ENCODE data around the gene WNT1.

WNT1 gene

GRCh38 chr12:48946943-48947342 lies 31.2 kb upstream of the WNT1 start:
- TF ChIP-seq EZH2phosphoT487 (IDR thresholded peaks at IDR 0.05; ENCODE audit: borderline replicate concordance, low read length) = no peak
- TF ChIP-seq, protein P1, sequence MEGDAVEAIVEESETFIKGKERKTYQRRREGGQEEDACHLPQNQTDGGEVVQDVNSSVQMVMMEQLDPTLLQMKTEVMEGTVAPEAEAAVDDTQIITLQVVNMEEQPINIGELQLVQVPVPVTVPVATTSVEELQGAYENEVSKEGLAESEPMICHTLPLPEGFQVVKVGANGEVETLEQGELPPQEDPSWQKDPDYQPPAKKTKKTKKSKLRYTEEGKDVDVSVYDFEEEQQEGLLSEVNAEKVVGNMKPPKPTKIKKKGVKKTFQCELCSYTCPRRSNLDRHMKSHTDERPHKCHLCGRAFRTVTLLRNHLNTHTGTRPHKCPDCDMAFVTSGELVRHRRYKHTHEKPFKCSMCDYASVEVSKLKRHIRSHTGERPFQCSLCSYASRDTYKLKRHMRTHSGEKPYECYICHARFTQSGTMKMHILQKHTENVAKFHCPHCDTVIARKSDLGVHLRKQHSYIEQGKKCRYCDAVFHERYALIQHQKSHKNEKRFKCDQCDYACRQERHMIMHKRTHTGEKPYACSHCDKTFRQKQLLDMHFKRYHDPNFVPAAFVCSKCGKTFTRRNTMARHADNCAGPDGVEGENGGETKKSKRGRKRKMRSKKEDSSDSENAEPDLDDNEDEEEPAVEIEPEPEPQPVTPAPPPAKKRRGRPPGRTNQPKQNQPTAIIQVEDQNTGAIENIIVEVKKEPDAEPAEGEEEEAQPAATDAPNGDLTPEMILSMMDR (IDR thresholded peaks at IDR 0.05; ENCODE audit: low read depth, low read length, poor library complexity, severe bottlenecking) = no peak
- no peak overlapping the region for H3K4me2 ChIP-seq (ENCODE audit: low read length)
- H3K79me2 ChIP-seq (ENCODE audit: control insufficient read depth, low read length) = peaks cover 60% of the 10 kb centered on the region
- no peaks in the 10 kb centered on the region for H3K9me2 ChIP-seq (replicated peaks; ENCODE audit: control insufficient read depth, low read length)
- no peaks in the 10 kb centered on the region for H3K4me1 ChIP-seq (ENCODE audit: control insufficient read depth, low read length)
- no peak overlapping the region for H3K27ac ChIP-seq (ENCODE audit: low read depth, low read length)
- no peaks in the 10 kb centered on the region for H3F3A ChIP-seq (ENCODE audit: control insufficient read depth, insufficient read depth)
- H4K20me1 ChIP-seq (ENCODE audit: control insufficient read depth, insufficient read depth, low read depth, low read length) = peaks cover 6% of the 10 kb centered on the region; the same call in 1 of the 2 replicates
- peaks cover 7% of the 10 kb centered on the region for H3K36me3 ChIP-seq (ENCODE audit: control insufficient read depth, low read length)
- no peak overlapping the region for H3K4me3 ChIP-seq (ENCODE audit: low read length)
- H3K9me3 ChIP-seq (ENCODE audit: control insufficient read depth, insufficient read depth, low read length) = no peaks in the 10 kb centered on the region
- no peaks in the 10 kb centered on the region for H3K27me3 ChIP-seq (ENCODE audit: control insufficient read depth, low read length)

- Histone ChIP-seq H3K9me3 (ENCODE audit: control insufficient read depth, insufficient read depth, low read length) (no peaks in the 10 kb centered on the region), H3K4me2 (ENCODE audit: low read length) (no peak overlapping the region), H3K4me1 (ENCODE audit: control insufficient read depth, low read length) (no peaks in the 10 kb centered on the region), H3K9me2 (replicated peaks; ENCODE audit: control insufficient read depth, low read length) (no peaks in the 10 kb centered on the region), H3K27me3 (ENCODE audit: control insufficient read depth, low read length) (no peaks in the 10 kb centered on the region), H4K20me1 (ENCODE audit: control insufficient read depth, insufficient read depth, low read depth, low read length) (peaks cover 9% of the 10 kb centered on the region; the same call in 1 of the 2 replicates), H3K36me3 (ENCODE audit: control insufficient read depth, low read length) (peaks cover 11% of the 10 kb centered on the region), H3K4me3 (ENCODE audit: low read length) (no peak overlapping the region), H3K27ac (ENCODE audit: low read depth, low read length) (no peak overlapping the region), H3F3A (ENCODE audit: control insufficient read depth, insufficient read depth) (no peaks in the 10 kb centered on the region), H3K79me2 (ENCODE audit: control insufficient read depth, low read length) (peaks cover 63% of the 10 kb centered on the region)
- TF ChIP-seq, protein P1 (IDR thresholded peaks at IDR 0.05; ENCODE audit: low read depth, low read length, poor library complexity, severe bottlenecking) = no peak
- TF ChIP-seq EZH2phosphoT487 (IDR thresholded peaks at IDR 0.05; ENCODE audit: borderline replicate concordance, low read length) = no peak
These were observed 30.4 kb upstream of the WNT1 start for GRCh38 chr12:48947727-48948126.

DNA sequence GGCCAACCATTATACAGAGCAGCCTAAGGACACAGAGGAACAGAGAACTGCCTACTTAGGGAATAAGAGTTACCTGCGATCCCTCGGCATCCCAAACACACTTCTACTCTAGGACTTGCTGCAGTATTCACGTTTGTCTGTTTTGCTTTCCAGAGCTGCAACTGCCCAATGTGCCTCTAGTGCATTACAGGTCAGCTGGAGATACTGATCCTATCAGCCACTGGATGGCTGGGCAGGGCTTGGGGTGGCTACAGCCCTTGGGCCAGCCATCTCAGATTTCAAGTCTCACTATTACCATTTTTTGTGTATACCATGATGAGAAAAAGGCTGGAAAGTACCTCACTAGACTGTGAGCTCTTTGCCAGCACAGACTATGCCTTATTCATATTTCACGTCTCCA lies 25.4 kb upstream of the WNT1 start:
- Histone ChIP-seq H3K27me3 (ENCODE audit: control insufficient read depth, low read length) (no peaks in the 10 kb centered on the region), H3K9me2 (replicated peaks; ENCODE audit: control insufficient read depth, low read length) (no peaks in the 10 kb centered on the region), H3K4me2 (ENCODE audit: low read length) (no peak overlapping the region), H3K79me2 (ENCODE audit: control insufficient read depth, low read length) (peaks cover 77% of the 10 kb centered on the region), H3K9me3 (ENCODE audit: control insufficient read depth, insufficient read depth, low read length) (no peaks in the 10 kb centered on the region), H3F3A (ENCODE audit: control insufficient read depth, insufficient read depth) (no peaks in the 10 kb centered on the region), H3K36me3 (ENCODE audit: control insufficient read depth, low read length) (peaks cover 41% of the 10 kb centered on the region), H3K4me1 (ENCODE audit: control insufficient read depth, low read length) (peaks cover 21% of the 10 kb centered on the region), H3K27ac (ENCODE audit: low read depth, low read length) (no peak overlapping the region), H3K4me3 (ENCODE audit: low read length) (no peak overlapping the region), H4K20me1 (ENCODE audit: control insufficient read depth, insufficient read depth, low read depth, low read length) (peaks cover 5% of the 10 kb centered on the region)
- no peak for TF ChIP-seq EZH2phosphoT487 (IDR thresholded peaks at IDR 0.05; ENCODE audit: borderline replicate concordance, low read length)
- TF ChIP-seq, protein P1 (IDR thresholded peaks at IDR 0.05; ENCODE audit: low read depth, low read length, poor library complexity, severe bottlenecking) = no peak

Measured in DOHH2 (cell line).